ENCODE measurements around the gene CGB8.
"Not testable (repeated sequence)": the region's sequence is repeated elsewhere in the genome, so short reads cannot be mapped to it uniquely, and the experiment has no call there.

The CGB8 gene

GRCh38 chr19:49030323-49030722 lies 18.6 kb downstream of the CGB8 start:
- not testable (repeated sequence) for DNase-seq (ENCODE audit: low read depth in 2 of 2)

GRCh38 chr19:49029749-49030148 lies 19.2 kb downstream of the CGB8 start:
- not testable (repeated sequence) for DNase-seq (ENCODE audit: low read depth in 2 of 2)

GRCh38 chr19:49028686-49029085 lies 20.2 kb downstream of the CGB8 start:
- not testable (repeated sequence) for DNase-seq (ENCODE audit: low read depth in 2 of 2)

GRCh38 chr19:49025599-49025998 lies 23.3 kb downstream of the CGB8 start:
- DNase-seq (ENCODE audit: low read depth in 2 of 2), result not testable (repeated sequence)

GRCh38 chr19:49025088-49025487 lies 23.8 kb downstream of the CGB8 start:
- DNase-seq (ENCODE audit: low read depth in 2 of 2), result not testable (repeated sequence)

DNA sequence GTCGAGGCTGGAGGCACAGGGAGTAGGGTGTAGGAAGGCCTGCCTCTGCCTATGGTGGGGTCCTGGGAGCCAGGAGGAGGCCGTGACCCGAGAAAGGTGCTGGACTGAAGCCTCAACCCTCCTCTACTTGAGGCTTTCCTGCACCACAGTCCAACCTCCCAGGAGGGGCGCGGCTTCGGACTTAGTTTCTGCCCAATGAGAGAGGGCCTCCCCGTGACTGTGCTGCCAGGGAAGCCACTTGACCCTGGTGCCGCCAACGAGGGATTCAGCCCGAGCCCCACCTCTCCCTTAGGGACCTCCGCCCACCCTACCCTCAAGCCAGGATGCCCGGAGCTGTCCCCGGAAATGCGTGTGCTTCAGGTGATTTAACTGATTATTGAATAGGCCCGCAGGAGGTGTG lies 24.7 kb downstream of the CGB8 start, which contains the start of gene CGB3:
CGB3 (minus strand) TSS at position 101 of the 400 bp plus-strand sequence. CDS start 362 bp downstream, outside the sequence.
- DNase-seq (ENCODE audit: low read depth in 2 of 2), result not testable (repeated sequence)

DNA sequence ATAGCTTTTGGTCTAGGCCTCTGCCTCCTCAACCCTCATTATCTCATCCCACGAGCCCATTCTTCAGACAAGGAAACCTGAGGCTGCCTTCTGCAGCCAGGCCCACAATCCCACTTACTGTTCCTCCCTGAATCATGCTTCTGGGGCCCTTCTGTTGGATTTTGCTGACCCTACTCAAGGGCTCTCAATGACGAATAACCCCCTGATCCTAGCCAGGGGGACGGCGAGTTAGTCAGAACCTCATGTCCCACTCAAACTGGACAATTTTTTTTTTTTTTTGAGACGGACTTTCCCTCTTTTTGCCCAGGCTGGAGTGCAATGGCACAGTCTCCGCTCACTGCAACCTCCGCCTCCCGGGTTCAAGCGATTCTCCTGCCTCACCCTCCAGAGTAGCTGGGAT lies 26.8 kb downstream of the CGB8 start:
- no peak for DNase-seq (ENCODE audit: low read depth in 2 of 2)

DNA sequence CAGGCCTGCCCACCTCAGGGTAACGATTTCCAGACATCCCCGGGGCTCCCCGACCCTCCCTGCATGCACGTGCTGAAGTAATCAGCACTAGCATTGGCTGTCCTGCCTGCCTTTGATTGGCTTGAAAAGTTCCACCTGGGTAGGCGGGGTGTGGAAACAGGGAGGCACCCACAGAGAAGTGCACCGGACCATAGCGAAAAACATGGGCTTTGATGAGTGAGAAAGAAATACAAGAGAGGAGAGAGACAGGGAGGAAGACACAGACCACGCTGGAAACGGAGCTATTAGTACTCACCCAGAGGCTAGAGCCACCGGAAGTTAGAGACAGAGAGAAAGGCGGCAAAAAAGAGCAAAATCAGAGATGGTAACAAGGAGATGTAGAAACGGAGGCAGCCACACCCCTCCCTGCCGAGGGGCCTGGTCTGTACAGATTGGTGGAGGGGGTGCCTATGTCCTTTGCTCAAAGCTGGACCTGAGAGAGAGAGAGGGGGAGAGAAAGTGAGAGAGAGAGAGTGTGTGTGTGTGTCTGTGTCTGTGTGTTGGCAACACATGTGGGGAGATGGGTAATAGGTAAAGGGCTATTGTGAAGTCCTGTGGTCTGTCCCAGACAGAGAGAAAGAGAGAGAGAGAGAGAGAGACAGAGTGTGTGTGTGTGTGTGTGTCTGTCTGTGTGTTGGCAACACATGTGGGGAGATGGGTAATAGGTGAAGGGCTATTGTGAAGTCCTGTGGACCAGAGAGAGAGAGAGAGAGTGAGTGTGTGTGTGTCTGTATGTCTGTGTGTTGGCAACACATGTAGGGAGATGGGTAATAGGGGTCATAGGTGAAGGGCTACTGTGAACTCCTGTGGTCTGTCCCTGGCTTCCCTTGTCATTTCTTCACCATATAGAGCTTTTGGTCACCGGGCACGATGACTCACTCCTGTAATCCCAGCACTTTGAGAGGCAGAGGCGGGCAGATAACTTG lies 27.7 kb downstream of the CGB8 start:
- DNase-seq (ENCODE audit: low read depth in 2 of 2), result no peak

GRCh38 chr19:49020342-49020741 lies 28.6 kb downstream of the CGB8 start:
- no peak for DNase-seq (ENCODE audit: low read depth in 2 of 2)

GRCh38 chr19:49019242-49019932 lies 29.5 kb downstream of the CGB8 start:
- peak; percentile 47 to 61 for DNase-seq (ENCODE audit: low read depth in 2 of 2)

DNA sequence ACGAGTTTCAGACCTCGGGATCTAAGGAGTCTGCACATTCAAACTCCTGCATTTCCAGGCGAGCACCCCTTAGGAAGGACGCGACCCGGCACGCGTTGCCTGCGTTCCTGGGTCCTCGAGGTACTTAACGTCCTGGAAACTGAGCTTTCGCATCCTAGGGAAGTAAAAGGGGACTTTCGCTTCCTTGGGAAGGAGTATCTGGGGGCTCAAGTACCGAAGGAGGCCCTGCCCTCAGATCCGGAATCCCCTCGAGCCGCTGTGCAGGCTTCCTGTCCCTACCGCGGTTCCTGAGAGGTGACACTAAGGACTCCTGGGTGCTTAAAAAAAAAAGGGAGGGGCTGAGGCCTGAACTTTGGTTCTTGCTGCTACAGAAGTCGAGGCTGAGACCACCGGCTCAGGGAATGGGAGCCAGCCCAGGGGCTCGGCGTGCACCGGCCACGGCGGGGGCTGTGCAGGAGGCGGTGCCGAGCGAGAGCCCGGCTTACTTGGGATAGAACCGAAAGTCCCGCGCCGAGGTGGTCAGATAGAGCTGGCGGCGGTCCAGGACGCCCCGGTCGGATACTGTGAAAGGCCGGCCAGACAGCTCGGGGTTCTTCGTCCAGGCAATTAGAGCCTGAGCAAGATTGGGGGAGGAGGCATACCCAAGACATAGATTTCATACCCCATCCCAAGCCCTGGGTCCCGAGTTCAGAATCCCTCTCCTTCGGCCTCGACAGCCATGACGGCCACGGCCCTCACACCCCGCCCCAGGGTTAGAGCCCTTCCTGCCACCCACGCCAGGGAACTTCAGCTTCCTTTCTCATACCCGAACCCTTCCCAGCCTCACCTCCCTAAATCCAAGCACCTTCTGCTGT lies 30.3 kb downstream of the CGB8 start:
- DNase-seq (ENCODE audit: low read depth in 2 of 2), result not testable (repeated sequence)

GRCh38 chr19:49017666-49018351 lies 31.1 kb downstream of the CGB8 start:
- peak in 1 of 2 donors; percentile 46 for DNase-seq (ENCODE audit: low read depth in 2 of 2)

DNA sequence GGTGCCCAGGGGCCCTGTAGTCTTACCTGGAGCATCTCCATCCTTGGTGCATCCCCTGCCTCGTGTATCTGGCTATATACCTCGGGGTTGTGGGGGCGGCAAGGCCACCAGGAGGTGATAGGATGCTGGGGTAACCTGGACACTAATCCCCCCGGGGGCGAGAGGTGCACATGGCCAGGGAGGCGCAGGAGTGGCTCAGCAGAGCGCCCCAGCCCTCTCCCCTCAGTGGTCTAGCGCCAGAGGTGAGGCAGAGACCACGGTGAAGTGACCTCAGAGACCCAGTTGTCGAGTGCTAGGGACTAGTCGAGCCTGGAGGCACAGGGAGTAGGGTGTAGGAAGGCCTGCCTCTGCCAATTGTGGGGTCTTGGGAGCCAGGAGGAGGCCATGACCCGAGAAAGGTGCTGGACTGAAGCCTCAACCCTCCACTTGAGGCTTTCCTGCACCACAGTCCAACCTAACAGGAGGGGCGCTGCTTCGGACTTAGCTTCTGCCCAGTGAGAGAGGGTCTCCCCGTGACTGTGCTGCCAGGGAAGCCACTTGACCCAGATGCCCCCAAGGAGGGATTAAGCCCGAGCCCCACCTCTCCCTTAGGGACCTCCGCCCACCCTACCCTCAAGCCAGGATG lies 31.8 kb downstream of the CGB8 start, which contains the start of gene LHB:
LHB (minus strand) TSS at position 51 of the 625 bp plus-strand sequence; CDS start at position 41, 10 bp downstream.
- no peak for DNase-seq (ENCODE audit: low read depth in 2 of 2)

GRCh38 chr19:49016067-49016839 lies 32.7 kb downstream of the CGB8 start:
- DNase-seq (ENCODE audit: low read depth in 2 of 2), result no peak

- DNase-seq (ENCODE audit: low read depth in 2 of 2), result no peak
Observed at GRCh38 chr19:49014870-49015255, 34.0 kb downstream of the CGB8 start.

- DNase-seq (ENCODE audit: low read depth in 2 of 2), result no peak
Observed at GRCh38 chr19:49014123-49014869, 34.6 kb downstream of the CGB8 start.

DNA sequence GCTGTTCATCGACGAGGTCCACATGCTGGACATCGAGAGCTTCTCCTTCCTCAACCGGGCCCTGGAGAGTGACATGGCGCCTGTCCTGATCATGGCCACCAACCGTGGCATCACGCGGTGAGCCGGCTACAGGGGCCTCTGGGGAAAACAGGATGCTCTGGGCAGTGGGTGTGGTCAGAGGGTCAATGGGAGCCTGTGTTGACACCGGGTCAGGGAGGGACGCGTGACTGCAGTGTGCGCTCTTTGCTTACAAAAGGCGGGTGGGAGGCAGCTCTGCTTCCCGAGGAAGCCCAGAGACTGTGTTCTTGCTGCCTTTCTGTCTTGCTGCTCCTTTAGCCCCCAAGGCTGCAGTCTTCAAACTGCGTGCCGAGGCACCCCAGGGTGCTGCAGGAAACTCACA lies 37.7 kb downstream of the CGB8 start:
- no peak for DNase-seq (ENCODE audit: low read depth in 2 of 2)

DNA sequence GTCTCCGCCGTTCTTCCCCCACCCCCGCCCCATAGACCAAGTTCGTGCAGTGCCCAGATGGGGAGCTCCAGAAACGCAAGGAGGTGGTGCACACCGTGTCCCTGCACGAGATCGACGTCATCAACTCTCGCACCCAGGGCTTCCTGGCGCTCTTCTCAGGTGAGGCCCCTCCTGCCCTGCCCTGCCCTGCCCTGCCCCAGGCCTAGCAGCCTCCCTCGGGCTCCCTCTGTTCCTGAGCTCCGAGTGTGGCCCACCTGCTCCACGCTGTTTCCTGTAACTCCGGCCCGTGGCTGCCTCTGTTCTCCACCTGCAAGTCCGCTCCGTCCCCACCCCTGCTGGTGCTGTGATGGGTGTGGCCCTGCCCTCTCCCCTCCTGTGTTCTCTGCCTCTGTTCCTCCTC lies 38.5 kb downstream of the CGB8 start:
- DNase-seq (ENCODE audit: low read depth in 2 of 2), result no peak

DNA sequence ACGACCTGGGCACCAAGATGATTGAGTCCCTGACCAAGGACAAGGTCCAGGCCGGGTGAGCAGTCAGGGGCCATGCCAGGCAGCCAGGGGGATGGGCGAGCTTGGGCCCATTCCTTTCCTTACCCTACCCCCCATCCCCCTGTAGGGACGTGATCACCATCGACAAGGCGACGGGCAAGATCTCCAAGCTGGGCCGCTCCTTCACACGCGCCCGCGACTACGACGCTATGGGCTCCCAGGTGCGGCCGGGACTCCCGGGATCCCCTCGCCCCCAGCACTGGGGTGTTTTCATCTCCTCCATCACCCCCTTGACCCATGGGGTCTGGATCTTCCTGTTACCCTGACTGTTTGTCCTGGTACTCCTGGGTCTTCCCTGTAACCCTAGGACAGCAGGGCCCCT lies 39.1 kb downstream of the CGB8 start:
- DNase-seq (ENCODE audit: low read depth in 2 of 2), result no peak
